Subcutaneous abdominal adipose tissue (tissue), 5 donors: ENCODE results near the gene TMEM35B.
"Not testable (repeated sequence)": the region's sequence is repeated elsewhere in the genome, so short reads cannot be mapped to it uniquely, and the experiment has no call there.

ENCODE experiments used
- H3K27ac ChIP-seq: one replicate; pipeline ENCODE4 v1.7.0; 2013; ENCODE audit warnings: low read depth, mild to moderate bottlenecking, inconsistent platforms, low read length, moderate library complexity
- H3K27me3 ChIP-seq, 5 donors: one replicate each; pipeline ENCODE4 v1.7.0; 2013; ENCODE audit warnings: low read length in 5 of 5, inconsistent platforms in 1 of 5; ENCODE audit not compliant: control insufficient read depth in 5 of 5, insufficient read depth in 4 of 5
- H3K36me3 ChIP-seq, 5 donors: one replicate each; pipeline ENCODE4 v1.7.0; 2013; ENCODE audit warnings: low read length in 5 of 5; ENCODE audit not compliant: control insufficient read depth in 5 of 5, insufficient read depth in 5 of 5
- H3K4me1 ChIP-seq, 5 donors: one replicate each; pipeline ENCODE4 v1.7.0; 2013; ENCODE audit warnings: low read length in 5 of 5, mild to moderate bottlenecking in 3 of 5, moderate library complexity in 1 of 5; ENCODE audit not compliant: control insufficient read depth in 5 of 5, insufficient read depth in 5 of 5
- H3K4me3 ChIP-seq, 5 donors: one replicate each; pipeline ENCODE4 v1.7.0; 2013; ENCODE audit warnings: low read length in 5 of 5, low read depth in 1 of 5
- H3K9ac ChIP-seq, 5 donors: one replicate each; pipeline ENCODE4 v1.7.0; 2013; ENCODE audit warnings: low read length in 5 of 5, mild to moderate bottlenecking in 4 of 5, moderate library complexity in 3 of 5
- H3K9me3 ChIP-seq, 5 donors: one replicate each; pipeline ENCODE4 v1.7.0; 2013; ENCODE audit warnings: low read length in 5 of 5; ENCODE audit not compliant: control insufficient read depth in 5 of 5
- donor health status: healthy.
- donor health status: healthy.
- donor health status: healthy.
- donor health status: healthy.
- donor health status: healthy.

TMEM35B gene

GRCh38 chr1:34994878-34995277 lies 9.7 kb upstream of the TMEM35B start:
- Histone ChIP-seq H3K4me3 (no peak overlapping the region), H3K9me3 (no peaks in the 10 kb centered on the region), H3K4me1 (no peaks in the 10 kb centered on the region), H3K27me3 (no peaks in the 10 kb centered on the region), H3K27ac (no peak overlapping the region), H3K9ac (no peak overlapping the region), H3K36me3 (peaks cover 13 to 28% (median 20%) of the 10 kb centered on the region in 5 donors)

DNA sequence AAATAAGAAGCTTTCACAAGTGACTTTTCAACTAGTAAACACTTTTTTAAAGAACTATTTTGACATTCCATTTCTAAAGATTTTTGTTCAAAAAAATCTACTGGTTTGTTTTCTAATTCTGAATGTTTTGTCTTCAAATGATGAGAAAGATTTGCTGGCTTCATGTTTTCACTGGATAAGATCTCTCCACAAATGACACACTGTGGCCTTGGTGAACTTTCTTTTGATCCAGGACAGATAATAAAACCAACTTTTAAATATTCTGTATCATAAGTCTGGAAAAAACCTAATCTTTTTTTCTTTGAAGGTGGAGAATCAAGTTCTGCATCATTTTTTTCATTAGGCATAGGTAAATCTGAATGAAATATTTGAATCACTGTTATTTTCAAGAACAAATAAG lies 3.4 kb upstream of the TMEM35B start:
- Histone ChIP-seq H3K4me1 (peaks cover 7 to 21% (median 20%) of the 10 kb centered on the region in 5 donors), H3K27ac (no peak overlapping the region), H3K9ac (no peak overlapping the region), H3K9me3 (no peaks in the 10 kb centered on the region), H3K27me3 (no peaks in the 10 kb centered on the region), H3K4me3 (no peak overlapping the region), H3K36me3 (peaks cover 2 to 17% (median 9%) of the 10 kb centered on the region in 5 donors)

GRCh38 chr1:34988147-34988546 lies 3.0 kb upstream of the TMEM35B start:
- Histone ChIP-seq H3K36me3 (peaks cover 2 to 17% (median 9%) of the 10 kb centered on the region in 5 donors), H3K9me3 (no peaks in the 10 kb centered on the region), H3K27me3 (no peaks in the 10 kb centered on the region), H3K4me3 (no peak overlapping the region), H3K4me1 (peaks cover 9 to 23% (median 22%) of the 10 kb centered on the region in 5 donors), H3K27ac (no peak overlapping the region), H3K9ac (no peak overlapping the region)

- no peak overlapping the region for H3K27ac ChIP-seq
Observed at GRCh38 chr1:34987018-34987417, 1.9 kb upstream of the TMEM35B start.

GRCh38 chr1:34985609-34985904 lies 410 bp upstream of the TMEM35B start:
- peaks cover 9 to 27% (median 22%) of the 10 kb centered on the region in 5 donors for H3K4me1 ChIP-seq
- H3K27me3 ChIP-seq, H3K9me3 ChIP-seq: not testable (repeated sequence)
- peak overlapping the region; percentile 92 for H3K27ac ChIP-seq
- peak overlapping the region; percentile 74 to 99 (median 89) for H3K9ac ChIP-seq
- H3K36me3 ChIP-seq: peaks cover 8 to 20% (median 12%) of the 10 kb centered on the region in 5 donors
- H3K4me3 ChIP-seq: peak overlapping the region; percentile 72 to 96 (median 95)

More at GRCh38 chr1:34987018-34987417, 1.9 kb upstream of the TMEM35B start:
- H3K36me3 ChIP-seq: peaks cover 2 to 20% (median 9%) of the 10 kb centered on the region in 5 donors
- no peaks in the 10 kb centered on the region for H3K27me3 ChIP-seq
- no peak overlapping the region for H3K4me3 ChIP-seq
- H3K9ac ChIP-seq: peak overlapping the region in 1 of 5 donors; percentile 11
- H3K4me1 ChIP-seq: peaks cover 9 to 27% (median 22%) of the 10 kb centered on the region in 5 donors
- no peaks in the 10 kb centered on the region for H3K9me3 ChIP-seq

GRCh38 chr1:34984435-34984792 lies 733 bp downstream of the TMEM35B start:
- Histone ChIP-seq H3K9ac (peak overlapping the region; percentile 74 to 99 (median 87)), H3K4me3 (peak overlapping the region; percentile 72 to 95 (median 89)), H3K9me3 (no peaks in the 10 kb centered on the region), H3K27me3 (no peaks in the 10 kb centered on the region), H3K36me3 (peaks cover 5 to 15% (median 12%) of the 10 kb centered on the region in 5 donors), H3K27ac (peak overlapping the region; percentile 92), H3K4me1 (peaks cover 9 to 27% (median 22%) of the 10 kb centered on the region in 5 donors)

DNA sequence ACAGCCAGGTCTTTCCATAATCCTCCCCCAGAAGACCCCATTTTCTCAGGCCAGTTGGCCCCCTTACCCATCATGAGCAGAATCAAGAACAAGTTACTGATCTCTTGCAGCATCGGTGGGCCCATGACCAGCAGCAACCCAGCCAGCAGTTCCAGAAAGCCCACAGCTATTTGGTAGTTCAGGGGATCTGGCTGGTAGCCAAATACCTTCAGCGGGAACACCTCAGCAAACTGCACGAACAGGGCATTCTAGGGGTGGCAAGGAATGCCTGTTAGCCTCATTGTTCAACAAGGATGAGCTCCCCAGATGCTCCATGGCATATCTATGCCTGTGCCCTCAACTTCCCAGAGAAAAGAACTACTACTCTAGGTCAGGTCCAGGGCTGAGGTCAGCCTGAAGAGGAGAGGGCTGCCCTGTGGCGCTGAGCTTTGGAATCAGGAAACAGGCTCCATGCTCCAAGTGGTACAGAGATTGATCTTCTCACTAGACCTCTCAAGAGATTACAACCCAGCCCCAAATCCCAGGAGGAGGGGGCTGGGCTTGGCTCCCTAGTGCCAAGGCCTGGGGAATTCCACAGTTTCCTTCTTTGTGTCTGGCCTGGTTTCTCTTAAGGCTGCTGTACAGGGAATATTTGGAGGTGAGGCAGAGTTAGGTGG lies 1.3 kb downstream of the TMEM35B start:
- peaks cover 5 to 15% (median 12%) of the 10 kb centered on the region in 5 donors for H3K36me3 ChIP-seq
- H3K27ac ChIP-seq: peak overlapping the region; percentile 92
- H3K27me3 ChIP-seq: no peaks in the 10 kb centered on the region
- H3K9me3 ChIP-seq: no peaks in the 10 kb centered on the region
- peak overlapping the region; percentile 72 to 95 (median 89) for H3K4me3 ChIP-seq
- H3K4me1 ChIP-seq: peaks cover 9 to 27% (median 23%) of the 10 kb centered on the region in 5 donors
- peak overlapping the region; percentile 74 to 99 (median 87) for H3K9ac ChIP-seq

DNA sequence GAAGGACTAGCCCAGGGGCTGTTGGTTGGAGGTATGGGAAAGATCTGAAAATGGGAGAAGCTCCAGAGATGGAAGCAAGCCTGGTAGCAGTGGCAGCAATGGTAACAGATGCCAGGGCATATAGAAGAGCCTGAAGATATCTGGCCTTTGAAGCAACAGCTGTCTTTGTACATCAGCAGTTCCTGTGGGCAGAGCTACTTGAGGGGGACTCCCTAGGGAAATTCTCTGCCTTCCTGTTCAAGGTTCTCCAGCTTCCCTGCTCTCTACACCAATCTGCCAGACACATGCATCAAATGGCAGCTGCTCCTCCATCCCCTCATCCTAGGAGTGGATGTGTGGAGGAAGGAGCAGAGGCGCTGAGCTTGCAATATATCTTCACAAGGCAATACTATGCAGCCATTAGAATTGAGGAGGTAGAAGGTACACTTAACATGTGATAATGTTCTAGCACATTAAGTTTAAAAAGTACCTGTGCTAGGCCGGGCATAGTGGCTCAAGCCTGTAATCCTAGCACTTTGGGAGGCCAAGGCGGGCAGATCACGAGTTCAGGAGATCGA lies 2.2 kb downstream of the TMEM35B start:
- no peaks in the 10 kb centered on the region for H3K9me3 ChIP-seq
- no peaks in the 10 kb centered on the region for H3K27me3 ChIP-seq
- H3K27ac ChIP-seq: no peak overlapping the region
- H3K36me3 ChIP-seq: peaks cover 5 to 15% (median 8%) of the 10 kb centered on the region in 5 donors
- H3K9ac ChIP-seq: no peak overlapping the region
- no peak overlapping the region for H3K4me3 ChIP-seq
- peaks cover 9 to 27% (median 24%) of the 10 kb centered on the region in 5 donors for H3K4me1 ChIP-seq

DNA sequence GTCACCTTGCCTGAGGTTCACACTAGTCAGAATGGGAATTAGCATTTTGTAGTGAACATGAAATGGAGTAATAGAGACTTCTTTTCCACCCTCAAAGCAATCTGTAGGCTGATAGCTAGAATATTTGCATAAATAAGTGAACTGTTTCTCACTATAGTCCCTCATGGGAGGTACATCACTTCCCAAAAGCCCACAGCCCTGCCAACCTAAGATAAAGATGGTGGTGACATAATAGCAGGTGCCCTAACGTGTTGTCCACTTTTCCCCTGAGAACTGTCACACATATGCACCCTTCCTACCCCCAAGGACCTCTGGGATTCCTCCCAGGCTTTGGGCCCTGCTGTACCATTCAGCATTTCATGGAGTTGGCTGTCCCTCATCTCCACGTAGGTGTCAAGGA lies 4.4 kb downstream of the TMEM35B start:
- Histone ChIP-seq H3K4me3 (no peak overlapping the region), H3K36me3 (peaks cover 2 to 22% (median 14%) of the 10 kb centered on the region in 5 donors), H3K9ac (no peak overlapping the region), H3K27me3 (no peaks in the 10 kb centered on the region), H3K9me3 (no peaks in the 10 kb centered on the region), H3K27ac (no peak overlapping the region), H3K4me1 (peaks cover 9 to 22% (median 20%) of the 10 kb centered on the region in 5 donors)

- Histone ChIP-seq H3K27me3 (no peaks in the 10 kb centered on the region), H3K9ac (no peak overlapping the region), H3K36me3 (peaks cover 2 to 22% (median 14%) of the 10 kb centered on the region in 5 donors), H3K9me3 (no peaks in the 10 kb centered on the region), H3K4me3 (no peak overlapping the region), H3K27ac (no peak overlapping the region), H3K4me1 (peaks cover 4 to 13% (median 9%) of the 10 kb centered on the region in 5 donors)
Observed at GRCh38 chr1:34978921-34979320, 6.2 kb downstream of the TMEM35B start.
